GM19328 (cell line): ENCODE results near the gene PTPRN2.
"Not testable (repeated sequence)": the region's sequence is repeated elsewhere in the genome, so short reads cannot be mapped to it uniquely, and the experiment has no call there.

Experiments
- ATAC-seq: cut with Tn5 transposase; IDR thresholded peaks from one replicate; pipeline ENCODE4 v1.9.1; 2021; ENCODE audit warnings: mild to moderate bottlenecking, moderate library complexity; ENCODE audit not compliant: unreplicated experiment

Gene PTPRN2

GRCh38 chr7:157785486-157786186, 802.0 kb downstream of the PTPRN2 start:
- ATAC-seq, result no peak

GRCh38 chr7:157784979-157785441, 802.6 kb downstream of the PTPRN2 start:
- no peak for ATAC-seq

- ATAC-seq, result no peak
Observed at GRCh38 chr7:157784041-157784835, 803.4 kb downstream of the PTPRN2 start.

- ATAC-seq, result no peak
Observed at GRCh38 chr7:157782041-157782440, 805.6 kb downstream of the PTPRN2 start.

GRCh38 chr7:157780721-157781120, 806.9 kb downstream of the PTPRN2 start:
- ATAC-seq, result no peak

- ATAC-seq, result no peak
Observed at GRCh38 chr7:157780312-157780711, 807.3 kb downstream of the PTPRN2 start.

- no peak for ATAC-seq
Observed at GRCh38 chr7:157779206-157779605, 808.4 kb downstream of the PTPRN2 start.

- ATAC-seq, result not testable (repeated sequence)
Observed at GRCh38 chr7:157777194-157777762, 810.3 kb downstream of the PTPRN2 start.

- no peak for ATAC-seq
Observed at GRCh38 chr7:157775560-157776332, 811.9 kb downstream of the PTPRN2 start.

- ATAC-seq, result no peak
Observed at GRCh38 chr7:157775021-157775559, 812.5 kb downstream of the PTPRN2 start.

- ATAC-seq, result no peak
Observed at GRCh38 chr7:157774495-157774894, 813.1 kb downstream of the PTPRN2 start.

- no peak for ATAC-seq
Observed at GRCh38 chr7:157773361-157773760, 814.3 kb downstream of the PTPRN2 start.

GRCh38 chr7:157772486-157773130, 815.0 kb downstream of the PTPRN2 start:
- no peak for ATAC-seq

GRCh38 chr7:157771689-157772088, 815.9 kb downstream of the PTPRN2 start:
- ATAC-seq, result no peak

GRCh38 chr7:157770716-157771320, 816.8 kb downstream of the PTPRN2 start:
- no peak for ATAC-seq

GRCh38 chr7:157769526-157770215, 818.0 kb downstream of the PTPRN2 start:
- no peak for ATAC-seq

- no peak for ATAC-seq
Observed at GRCh38 chr7:157769086-157769485, 818.5 kb downstream of the PTPRN2 start.

GRCh38 chr7:157768198-157768597, 819.4 kb downstream of the PTPRN2 start:
- ATAC-seq, result no peak

- no peak for ATAC-seq
Observed at GRCh38 chr7:157767506-157768197, 820.0 kb downstream of the PTPRN2 start.
